MCF 10A (cell line): ENCODE data around the gene GRPR. TPM values are rescaled to one million over a fixed set of nuclear protein-coding genes. Genes with fewer than 3 reads are reported as not detected.

ENCODE experiments used
- BruUV-seq: library from RNA; stranded (reverse); fragments of 400-500 nt; replicated peaks from 2 replicates; lab custom pipeline; 2021; lab: Mats Ljungman, UMichigan
- CTCF ChIA-PET: fragments of 300-600 bp; sonication (Branson Sonifier 250); formaldehyde crosslinking; extraction: SDS; loops from one replicate; lab custom pipeline; 2021; ENCODE audit warnings: antibody characterized with exemption, inconsistent platforms; lab: Yijun Ruan, JAX
- POLR2A ChIA-PET: fragments of 300-600, 350-650 bp; sonication (Branson Sonifier 250); formaldehyde crosslinking; extraction: SDS; loops from one replicate; lab custom pipeline; 2020; ENCODE audit warnings: antibody characterized with exemption, inconsistent platforms; lab: Yijun Ruan, JAX
- DNase-seq: peaks from one replicate; pipeline ENCODE4 v3.0.0-alpha.2; 2018; ENCODE audit not compliant: unreplicated experiment
- H3K27ac Mint-ChIP-seq: one replicate; pipeline ENCODE4 v1.8.0; 2022; ENCODE audit warnings: mild to moderate bottlenecking, low read depth, mixed read lengths; ENCODE audit not compliant: unreplicated experiment
- H3K27me3 Mint-ChIP-seq: one replicate; pipeline ENCODE4 v1.8.0; 2022; ENCODE audit warnings: mixed read lengths; ENCODE audit not compliant: insufficient read depth, unreplicated experiment
- H3K36me3 Mint-ChIP-seq: one replicate; pipeline ENCODE4 v1.8.0; 2022; ENCODE audit warnings: mild to moderate bottlenecking, moderate library complexity, mixed read lengths; ENCODE audit not compliant: insufficient read depth, unreplicated experiment
- H3K4me1 Mint-ChIP-seq: one replicate; pipeline ENCODE4 v1.8.0; 2022; ENCODE audit warnings: mixed read lengths; ENCODE audit not compliant: insufficient read depth, unreplicated experiment
- H3K4me3 Mint-ChIP-seq: one replicate; pipeline ENCODE4 v1.8.0; 2022; ENCODE audit warnings: mild to moderate bottlenecking, moderate library complexity, mixed read lengths; ENCODE audit not compliant: unreplicated experiment
- H3K9me3 Mint-ChIP-seq: one replicate; pipeline ENCODE4 v1.8.0; 2022; ENCODE audit warnings: mixed read lengths; ENCODE audit not compliant: unreplicated experiment
- CTCF ChIP-seq: fragments of 200-600 bp; IDR thresholded peaks from one replicate; pipeline ENCODE4 v1.8.0; 2022; ENCODE audit warnings: antibody characterized with exemption, mild to moderate bottlenecking; ENCODE audit not compliant: unreplicated experiment
- intact Hi-C: fragments of 100-400 bp; cut with micrococcal nuclease; formaldehyde crosslinking; loops from 2 replicates; pipeline ENCODE4 v1.14.1; 2022
- total RNA-seq: library from RNA; stranded (reverse); gene quantifications from 2 replicates; pipeline ENCODE4 v1.2.3, GENCODE V29; 2022

GRPR gene
- total RNA-seq, 1 experiment from 2014 or later = not detected

- POLR2A ChIA-PET = no interaction called here
- CTCF ChIA-PET = interaction anchor here (0.8 to 1.1 kb wide), 2 partner anchors 199 to 361 kb away, joined by 3 read pairs; no protein-coding TSS in a partner anchor
- no peaks in the 10 kb centered on the region for H3K4me1 Mint-ChIP-seq
- intact Hi-C loops = no loop called here
- no TSS peak for BruUV-seq
- no peak overlapping the region for H3K27ac Mint-ChIP-seq
- peaks cover 78% of the 10 kb centered on the region for H3K27me3 Mint-ChIP-seq
- H3K36me3 Mint-ChIP-seq = no peaks in the 10 kb centered on the region
- H3K9me3 Mint-ChIP-seq = no peaks in the 10 kb centered on the region
- DNase-seq = no peak
- TF ChIP-seq CTCF = no peak
- H3K4me3 Mint-ChIP-seq = no peak overlapping the region
These were observed 17.1 kb downstream of the GRPR start for GRCh38 chrX:16140448-16140847.

DNA sequence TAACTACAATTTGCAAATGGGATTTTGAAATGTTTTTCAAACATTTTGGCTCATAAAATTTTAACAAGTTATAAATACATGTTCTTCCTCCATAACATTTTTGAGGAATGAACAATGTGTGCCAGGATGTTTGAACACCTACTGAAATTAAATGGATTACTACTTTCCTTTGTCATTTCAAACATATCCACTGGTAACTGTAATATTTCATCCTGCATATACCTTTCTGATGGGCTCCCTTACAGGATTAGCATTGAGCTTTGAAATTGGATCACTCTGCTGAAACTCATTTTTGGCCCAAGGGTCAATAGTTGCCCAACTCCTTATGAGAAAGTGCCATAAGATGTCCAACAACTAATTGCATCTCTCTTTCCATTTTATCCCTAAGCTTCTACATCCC, 17.6 kb downstream of the GRPR start:
- Mint-ChIP-seq H3K4me3 (no peak overlapping the region), H3K4me1 (no peaks in the 10 kb centered on the region), H3K27me3 (peaks cover 78% of the 10 kb centered on the region), H3K36me3 (no peaks in the 10 kb centered on the region), H3K9me3 (no peaks in the 10 kb centered on the region), H3K27ac (no peak overlapping the region)
- intact Hi-C loops = no loop called here
- ChIA-PET POLR2A (no interaction called here), CTCF (interaction anchor here (0.6 to 1.1 kb wide), 2 partner anchors 49 to 362 kb away, joined by 3 read pairs; no protein-coding TSS in a partner anchor)
- BruUV-seq = no TSS peak
- DNase-seq = no peak
- no peak for TF ChIP-seq CTCF

GRCh38 chrX:16141422-16142245, 18.3 kb downstream of the GRPR start:
- no peak overlapping the region for H3K27ac Mint-ChIP-seq
- no peaks in the 10 kb centered on the region for H3K4me1 Mint-ChIP-seq
- BruUV-seq = no TSS peak
- H3K27me3 Mint-ChIP-seq = peaks cover 76% of the 10 kb centered on the region
- intact Hi-C loops = no loop called here
- H3K4me3 Mint-ChIP-seq = no peak overlapping the region
- no peak for TF ChIP-seq CTCF
- H3K36me3 Mint-ChIP-seq = no peaks in the 10 kb centered on the region
- no peak for DNase-seq
- ChIA-PET CTCF (interaction anchor here (0.6 to 1.3 kb wide), 3 partner anchors 15 to 363 kb away, joined by 3 read pairs; no protein-coding TSS in a partner anchor), POLR2A (no interaction called here)
- no peaks in the 10 kb centered on the region for H3K9me3 Mint-ChIP-seq

DNA sequence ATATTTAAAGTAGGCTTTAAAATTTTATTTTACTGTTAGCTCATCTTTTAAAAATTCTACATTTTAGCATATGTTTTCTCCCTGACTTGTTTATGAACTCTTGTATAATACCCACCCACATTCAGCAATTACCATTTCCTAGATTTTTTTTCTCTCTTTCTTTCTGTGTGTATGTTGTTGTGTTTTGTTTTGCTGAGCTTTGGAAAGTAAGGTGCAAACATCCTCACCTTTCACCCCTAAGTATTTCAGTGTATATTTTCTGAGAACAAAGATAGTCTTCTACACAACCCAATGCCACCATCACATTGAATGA, 18.8 kb downstream of the GRPR start:
- no peak overlapping the region for H3K4me3 Mint-ChIP-seq
- CTCF ChIA-PET = interaction anchor here (0.5 to 2.4 kb wide), 3 partner anchors 14 to 159 kb away, joined by 3 to 7 read pairs (median 3); partner anchors contain the start of gene GRPR
- no TSS peak for BruUV-seq
- TF ChIP-seq CTCF = no peak
- H3K27ac Mint-ChIP-seq = no peak overlapping the region
- no peak for DNase-seq
- intact Hi-C loops = no loop called here
- peaks cover 70% of the 10 kb centered on the region for H3K27me3 Mint-ChIP-seq
- H3K4me1 Mint-ChIP-seq = no peaks in the 10 kb centered on the region
- H3K9me3 Mint-ChIP-seq = no peaks in the 10 kb centered on the region
- H3K36me3 Mint-ChIP-seq = no peaks in the 10 kb centered on the region
- POLR2A ChIA-PET = no interaction called here
